GM12801 (cell line): Measurements from ENCODE around the gene SLC29A1.

Experiments
- CTCF ChIP-seq: IDR thresholded peaks from one replicate; pipeline ENCODE4 v1.5.1; 2011; ENCODE audit warnings: control low read depth; ENCODE audit not compliant: insufficient read length; ENCODE audit errors: extremely low read depth

The SLC29A1 gene

GRCh38 chr6:44188819-44189218 is 34.6 kb upstream of the SLC29A1 start:
- no peak for TF ChIP-seq CTCF

- no peak for TF ChIP-seq CTCF
These were observed 34.1 kb upstream of the SLC29A1 start for GRCh38 chr6:44189257-44189656.

GRCh38 chr6:44190715-44191114 is 32.7 kb upstream of the SLC29A1 start:
- no peak for TF ChIP-seq CTCF

GRCh38 chr6:44192428-44193041 is 30.9 kb upstream of the SLC29A1 start:
- no peak for TF ChIP-seq CTCF

GRCh38 chr6:44193307-44193910 is 30.0 kb upstream of the SLC29A1 start:
- TF ChIP-seq CTCF = no peak

- no peak for TF ChIP-seq CTCF
These were observed 29.1 kb upstream of the SLC29A1 start for GRCh38 chr6:44194326-44194725.

- TF ChIP-seq CTCF = no peak
These were observed 24.7 kb upstream of the SLC29A1 start for GRCh38 chr6:44198684-44199083.
